HG03457 (cell line): ENCODE data around the gene TMC5.
"Not testable (repeated sequence)": the region's sequence is repeated elsewhere in the genome, so short reads cannot be mapped to it uniquely, and the experiment has no call there.

ENCODE experiments used
- ATAC-seq: cut with Tn5 transposase; IDR thresholded peaks from one replicate; pipeline ENCODE4 v1.9.1; 2021; ENCODE audit warnings: moderate number of reproducible peaks; ENCODE audit not compliant: unreplicated experiment

Gene TMC5

GRCh38 chr16:19417640-19418039, at the start of gene TMC5:
Gene TMC5 (plus strand): TSS chr16:19417883. CDS start chr16:19440039, 22,156 bp downstream.
- ATAC-seq, result no peak

- not testable (repeated sequence) for ATAC-seq
These were observed 45.1 kb upstream of the TMC5 start for GRCh38 chr16:19372541-19372940.

GRCh38 chr16:19374402-19374801, 43.3 kb upstream of the TMC5 start:
- ATAC-seq, result no peak

GRCh38 chr16:19375561-19376158, 42.0 kb upstream of the TMC5 start:
- ATAC-seq, result no peak

GRCh38 chr16:19377864-19378263, 39.8 kb upstream of the TMC5 start:
- ATAC-seq, result no peak

- no peak for ATAC-seq
These were observed 39.2 kb upstream of the TMC5 start for GRCh38 chr16:19378511-19378910.

GRCh38 chr16:19379838-19380237, 37.8 kb upstream of the TMC5 start:
- ATAC-seq, result no peak

GRCh38 chr16:19380328-19380727, 37.4 kb upstream of the TMC5 start:
- ATAC-seq, result no peak

- ATAC-seq, result no peak
These were observed 35.4 kb upstream of the TMC5 start for GRCh38 chr16:19382084-19382801.

GRCh38 chr16:19382887-19383816, 34.5 kb upstream of the TMC5 start:
- no peak for ATAC-seq

- ATAC-seq, result no peak
These were observed 33.0 kb upstream of the TMC5 start for GRCh38 chr16:19384656-19385055.

GRCh38 chr16:19386525-19386924, 31.2 kb upstream of the TMC5 start:
- no peak for ATAC-seq

GRCh38 chr16:19389246-19389645, 28.4 kb upstream of the TMC5 start:
- no peak for ATAC-seq

- not testable (repeated sequence) for ATAC-seq
These were observed 26.4 kb upstream of the TMC5 start for GRCh38 chr16:19391185-19391776.

GRCh38 chr16:19392352-19392751, 25.3 kb upstream of the TMC5 start:
- ATAC-seq, result no peak

GRCh38 chr16:19393226-19394111, 24.2 kb upstream of the TMC5 start:
- no peak for ATAC-seq

GRCh38 chr16:19395646-19396267, 21.9 kb upstream of the TMC5 start:
- ATAC-seq, result not testable (repeated sequence)

- ATAC-seq, result no peak
These were observed 21.1 kb upstream of the TMC5 start for GRCh38 chr16:19396555-19397011.

GRCh38 chr16:19397373-19397772, 20.3 kb upstream of the TMC5 start:
- ATAC-seq, result not testable (repeated sequence)

GRCh38 chr16:19400711-19401110, 17.0 kb upstream of the TMC5 start:
- ATAC-seq, result no peak
